Activated CD8-positive, alpha-beta T cell treated with anti-CD3 and anti-CD28 coated beads, Interleukin-2, amount 10 ng/mL, durations not matched to agents 7 days and 5 days (primary cell): ENCODE measurements around the gene CCDC178. TPM values are rescaled to one million over a fixed set of nuclear protein-coding genes. Genes with fewer than 3 reads are reported as not detected.

ENCODE experiments used
- ATAC-seq: fragments of 150-1000 bp; cut with Tn5 transposase; one replicate; pipeline ENCODE4 v1.10.0; 2021; ENCODE audit warnings: moderate library complexity
- CTCF ChIA-PET: fragments of 350-600 bp; sonication (Branson Sonifier 250); formaldehyde crosslinking; loops from one replicate; lab custom pipeline; 2021; ENCODE audit warnings: antibody characterized with exemption; lab: Charles Lee
- POLR2A ChIA-PET: fragments of 350-600 bp; sonication (Branson Sonifier 250); formaldehyde crosslinking; loops from one replicate; lab custom pipeline; 2021; ENCODE audit warnings: antibody characterized with exemption; lab: Charles Lee
- DNase-seq: peaks from one replicate; pipeline ENCODE4 v3.0.0-alpha.2; 2020
- H3K27ac Mint-ChIP-seq: one replicate; pipeline ENCODE4 v1.8.0; 2021; ENCODE audit warnings: mild to moderate bottlenecking, mixed read lengths
- H3K27me3 Mint-ChIP-seq: one replicate; pipeline ENCODE4 v1.8.0; 2021; ENCODE audit warnings: low read depth, mixed read lengths
- H3K36me3 Mint-ChIP-seq: one replicate; pipeline ENCODE4 v1.8.0; 2021; ENCODE audit warnings: low read depth, mixed read lengths
- H3K4me1 Mint-ChIP-seq: one replicate; pipeline ENCODE4 v1.8.0; 2021; ENCODE audit warnings: low read depth, mixed read lengths
- H3K4me3 Mint-ChIP-seq: one replicate; pipeline ENCODE4 v1.8.0; 2021; ENCODE audit warnings: mild to moderate bottlenecking, mixed read lengths
- H3K9me3 Mint-ChIP-seq: one replicate; pipeline ENCODE4 v1.8.0; 2022; ENCODE audit warnings: mixed read lengths; ENCODE audit not compliant: insufficient read depth
- total RNA-seq, 2 experiments: library from RNA; stranded (reverse); gene quantifications; one replicate each; pipeline ENCODE4 v1.2.3, GENCODE V29; 2021

The CCDC178 gene
- total RNA-seq, 2 experiments from 2014 or later, result not detected

DNA sequence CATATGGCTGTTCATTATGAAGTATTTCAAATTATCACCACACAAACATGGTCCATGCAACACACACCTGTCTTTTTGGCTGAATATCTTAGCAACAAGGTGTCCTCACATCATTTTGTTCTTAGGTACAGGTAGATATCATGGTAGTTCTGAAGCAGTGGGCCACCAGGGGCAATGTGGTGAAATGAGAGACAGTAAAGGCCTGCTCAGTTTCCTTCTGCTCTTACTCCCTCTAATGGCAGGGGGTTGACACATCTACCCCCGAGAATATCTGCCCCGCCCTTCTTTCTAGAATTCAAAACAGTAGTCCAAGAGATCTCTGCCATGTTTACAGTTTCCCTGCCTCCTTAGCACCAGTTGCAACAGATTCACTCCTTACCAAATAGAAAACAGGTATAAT, 520.7 kb downstream of the CCDC178 start:
- no peaks in the 10 kb centered on the region for H3K27me3 Mint-ChIP-seq
- no peak overlapping the region for H3K27ac Mint-ChIP-seq
- H3K9me3 Mint-ChIP-seq, result no peaks in the 10 kb centered on the region
- DNase-seq (no peak), ATAC-seq (no peak)
- no peak overlapping the region for H3K4me3 Mint-ChIP-seq
- CTCF ChIA-PET, result no interaction called here
- POLR2A ChIA-PET, result no interaction called here
- H3K36me3 Mint-ChIP-seq, result no peaks in the 10 kb centered on the region
- H3K4me1 Mint-ChIP-seq, result no peaks in the 10 kb centered on the region

DNA sequence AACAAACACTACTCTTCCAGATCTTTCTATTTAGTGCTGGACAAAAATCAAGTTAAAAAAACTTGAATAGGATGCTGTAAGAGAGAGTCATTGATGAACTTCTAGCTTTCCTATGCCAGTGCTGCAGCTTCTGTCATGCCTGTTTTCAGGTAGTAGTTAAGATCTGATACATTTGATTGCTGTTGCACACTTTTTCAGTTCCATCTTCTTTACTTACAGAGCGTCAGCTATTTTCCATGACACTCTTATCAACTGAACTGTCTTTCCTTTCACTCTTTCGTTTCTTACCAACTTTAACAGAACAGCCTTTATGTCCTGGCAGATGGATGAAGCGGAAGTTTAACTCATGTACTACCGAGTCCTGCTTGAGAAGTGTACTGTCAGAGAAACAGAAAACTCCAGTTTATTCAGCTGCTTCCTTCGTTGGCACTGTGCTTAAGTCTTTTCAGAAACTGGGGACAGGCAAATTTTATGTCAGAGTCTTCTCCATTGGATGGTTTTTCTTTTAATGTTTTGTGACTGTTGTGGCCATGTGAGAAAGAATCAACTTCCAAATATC, 521.8 kb downstream of the CCDC178 start:
- ChIA-PET POLR2A (no interaction called here), CTCF (no interaction called here)
- no peak for ATAC-seq
- no peak overlapping the region for H3K27ac Mint-ChIP-seq
- H3K4me1 Mint-ChIP-seq, result no peaks in the 10 kb centered on the region
- no peaks in the 10 kb centered on the region for H3K36me3 Mint-ChIP-seq
- DNase-seq, result no peak
- no peaks in the 10 kb centered on the region for H3K27me3 Mint-ChIP-seq
- H3K4me3 Mint-ChIP-seq, result no peak overlapping the region
- no peaks in the 10 kb centered on the region for H3K9me3 Mint-ChIP-seq

DNA sequence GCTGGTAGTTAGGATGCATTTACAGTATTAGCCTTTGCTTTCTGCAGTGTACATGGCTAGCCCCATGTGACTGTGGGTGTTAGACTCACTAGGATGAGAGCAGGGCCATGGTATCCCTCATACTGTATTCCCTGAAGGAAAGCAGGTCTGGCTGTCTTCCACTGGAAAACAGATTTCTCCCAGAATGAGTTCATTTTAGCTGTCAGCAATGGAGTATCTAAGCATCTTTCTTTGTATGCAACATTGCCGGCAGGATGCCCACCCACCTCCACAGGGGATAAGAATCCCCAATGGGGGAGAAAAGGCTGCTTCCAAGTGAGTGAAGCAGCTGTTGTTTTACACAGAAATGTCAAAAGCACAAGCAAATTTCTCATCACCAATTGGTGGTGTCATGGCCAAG, 525.0 kb downstream of the CCDC178 start:
- H3K9me3 Mint-ChIP-seq, result no peaks in the 10 kb centered on the region
- H3K4me1 Mint-ChIP-seq, result no peaks in the 10 kb centered on the region

DNA sequence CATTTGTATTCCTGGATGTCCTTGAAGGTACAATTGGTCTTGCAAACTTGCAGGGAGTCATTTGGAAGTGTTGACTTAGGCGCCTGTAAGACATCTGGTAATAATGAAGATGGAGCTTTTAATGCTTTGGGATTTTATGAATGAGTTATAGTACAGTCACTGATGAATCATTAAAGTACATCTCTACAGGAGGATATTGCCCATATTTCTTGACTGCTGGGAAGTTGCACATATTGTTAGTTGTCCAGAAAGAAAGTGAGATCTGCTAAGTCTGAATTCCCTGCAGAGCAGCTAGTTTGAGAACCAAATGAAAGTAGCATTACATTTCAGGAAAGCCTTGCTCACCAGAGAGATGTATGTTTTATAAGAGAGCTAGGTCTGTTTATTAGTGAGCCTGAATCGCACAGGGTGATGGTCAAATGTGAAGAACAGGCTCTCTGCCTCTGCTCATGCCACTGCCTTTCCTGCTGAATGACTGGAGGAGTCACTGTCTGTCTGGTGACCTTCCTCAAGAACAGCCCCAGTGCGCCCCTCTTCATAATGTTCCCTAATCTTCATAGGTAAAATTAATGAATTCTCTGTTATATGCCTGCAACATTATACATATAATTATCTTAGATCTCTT, 528.7 kb downstream of the CCDC178 start:
- no peak for ATAC-seq
- no peaks in the 10 kb centered on the region for H3K4me1 Mint-ChIP-seq
- no peaks in the 10 kb centered on the region for H3K36me3 Mint-ChIP-seq
- POLR2A ChIA-PET, result no interaction called here
- no peak for DNase-seq
- no peaks in the 10 kb centered on the region for H3K27me3 Mint-ChIP-seq
- no peaks in the 10 kb centered on the region for H3K9me3 Mint-ChIP-seq
- H3K27ac Mint-ChIP-seq, result no peak overlapping the region
- H3K4me3 Mint-ChIP-seq, result no peak overlapping the region
- CTCF ChIA-PET, result no interaction called here

More for the DNA sequence above, 525.0 kb downstream of the CCDC178 start:
- no peaks in the 10 kb centered on the region for H3K36me3 Mint-ChIP-seq
- no peak for DNase-seq
- H3K27me3 Mint-ChIP-seq, result no peaks in the 10 kb centered on the region
- no peak overlapping the region for H3K27ac Mint-ChIP-seq
- ATAC-seq, result no peak
- POLR2A ChIA-PET, result no interaction called here
- no peak overlapping the region for H3K4me3 Mint-ChIP-seq
- CTCF ChIA-PET, result no interaction called here

DNA sequence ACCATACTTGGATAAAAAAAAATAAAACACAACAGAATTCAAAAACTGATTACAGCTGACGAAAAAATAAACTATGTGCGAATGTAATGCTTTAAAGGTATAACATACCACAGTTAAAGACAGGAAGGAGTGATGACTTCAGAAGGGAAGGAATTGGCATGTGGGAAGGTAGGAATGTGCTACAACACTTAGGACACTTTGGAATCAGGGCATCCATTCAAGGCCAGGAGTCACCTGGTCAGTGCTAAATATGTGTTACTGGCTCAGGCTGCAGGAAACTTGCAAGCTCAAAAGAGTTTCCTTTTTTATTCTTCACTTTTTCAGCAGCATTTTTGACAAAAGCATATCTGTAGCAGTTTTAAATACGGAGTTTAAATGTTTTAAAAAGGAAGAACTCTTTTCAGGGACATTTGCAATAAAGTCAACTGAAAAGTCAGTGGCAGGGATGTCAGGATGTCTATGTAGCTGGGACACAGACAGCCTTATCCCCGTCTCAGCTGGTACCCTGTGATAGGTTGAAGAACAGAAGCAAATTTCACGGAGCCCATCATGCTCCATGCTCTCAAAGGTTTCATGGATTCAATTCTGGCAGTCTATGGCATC, 529.7 kb downstream of the CCDC178 start:
- no peaks in the 10 kb centered on the region for H3K27me3 Mint-ChIP-seq
- H3K4me3 Mint-ChIP-seq, result no peak overlapping the region
- no peaks in the 10 kb centered on the region for H3K9me3 Mint-ChIP-seq
- no peak for DNase-seq
- H3K36me3 Mint-ChIP-seq, result no peaks in the 10 kb centered on the region
- H3K4me1 Mint-ChIP-seq, result no peaks in the 10 kb centered on the region
- no peak overlapping the region for H3K27ac Mint-ChIP-seq
- ChIA-PET POLR2A (no interaction called here), CTCF (no interaction called here)
- ATAC-seq, result no peak

DNA sequence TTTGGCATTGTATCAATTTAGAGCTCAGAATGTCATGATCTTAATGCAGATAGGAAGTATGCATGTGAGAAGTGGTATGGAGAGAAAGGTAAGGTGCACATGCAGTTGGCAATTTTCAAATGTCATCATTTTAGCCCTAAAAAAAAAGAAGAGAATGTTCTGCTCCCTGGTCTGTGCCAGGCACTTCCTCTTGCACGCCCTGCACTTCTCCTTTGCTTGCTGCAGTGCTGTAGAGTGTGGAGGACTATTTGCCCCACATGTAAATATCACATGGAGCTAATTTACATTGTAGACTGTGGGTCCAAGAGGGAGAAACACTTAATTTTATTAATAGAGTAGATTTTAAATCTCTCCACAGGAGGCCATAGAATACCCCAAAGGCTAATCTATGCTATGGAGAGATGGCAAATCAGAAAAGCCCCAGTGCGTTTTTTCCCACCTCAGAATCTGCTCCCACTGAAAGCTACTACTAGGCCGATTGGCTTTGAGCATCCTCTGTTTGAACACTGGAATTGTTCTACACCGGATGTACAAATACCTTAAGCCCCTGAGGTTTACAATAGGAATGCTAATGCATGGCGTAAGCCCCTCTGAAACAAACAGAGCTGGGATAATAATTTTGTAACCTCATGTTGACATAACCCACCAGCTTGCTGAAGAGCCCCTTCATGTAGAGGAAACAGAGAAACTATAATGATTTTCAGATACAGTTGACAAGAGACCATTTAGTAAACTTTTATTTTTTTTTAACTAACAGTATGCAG, 530.5 kb downstream of the CCDC178 start:
- DNase-seq (no peak), ATAC-seq (no peak)
- H3K27me3 Mint-ChIP-seq, result no peaks in the 10 kb centered on the region
- ChIA-PET POLR2A (no interaction called here), CTCF (no interaction called here)
- H3K27ac Mint-ChIP-seq, result no peak overlapping the region
- no peak overlapping the region for H3K4me3 Mint-ChIP-seq
- no peaks in the 10 kb centered on the region for H3K4me1 Mint-ChIP-seq
- no peaks in the 10 kb centered on the region for H3K9me3 Mint-ChIP-seq
- H3K36me3 Mint-ChIP-seq, result no peaks in the 10 kb centered on the region

DNA sequence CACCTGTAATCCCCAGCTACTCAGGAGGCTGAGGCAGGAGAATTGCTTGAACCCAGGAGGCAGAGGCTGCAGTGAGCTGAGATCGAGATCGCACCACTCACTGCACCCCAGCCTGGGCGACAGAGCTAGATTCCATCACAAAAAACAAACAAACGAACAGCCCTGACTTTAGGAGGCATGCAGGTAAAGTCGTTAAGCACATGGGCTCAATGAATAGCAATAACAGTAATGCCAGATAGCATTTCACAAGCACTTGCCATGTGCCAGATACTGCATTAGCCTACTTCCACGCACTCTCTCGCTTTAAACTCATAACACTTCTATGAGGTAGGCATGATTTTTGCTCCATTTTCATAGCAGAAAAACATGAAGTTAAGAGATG, 532.1 kb downstream of the CCDC178 start:
- ChIA-PET CTCF (no interaction called here), POLR2A (no interaction called here)
- H3K4me3 Mint-ChIP-seq, result no peak overlapping the region
- no peaks in the 10 kb centered on the region for H3K4me1 Mint-ChIP-seq
- H3K9me3 Mint-ChIP-seq, result no peaks in the 10 kb centered on the region
- no peak for ATAC-seq
- no peaks in the 10 kb centered on the region for H3K36me3 Mint-ChIP-seq
- DNase-seq, result no peak
- H3K27ac Mint-ChIP-seq, result no peak overlapping the region
- no peaks in the 10 kb centered on the region for H3K27me3 Mint-ChIP-seq

DNA sequence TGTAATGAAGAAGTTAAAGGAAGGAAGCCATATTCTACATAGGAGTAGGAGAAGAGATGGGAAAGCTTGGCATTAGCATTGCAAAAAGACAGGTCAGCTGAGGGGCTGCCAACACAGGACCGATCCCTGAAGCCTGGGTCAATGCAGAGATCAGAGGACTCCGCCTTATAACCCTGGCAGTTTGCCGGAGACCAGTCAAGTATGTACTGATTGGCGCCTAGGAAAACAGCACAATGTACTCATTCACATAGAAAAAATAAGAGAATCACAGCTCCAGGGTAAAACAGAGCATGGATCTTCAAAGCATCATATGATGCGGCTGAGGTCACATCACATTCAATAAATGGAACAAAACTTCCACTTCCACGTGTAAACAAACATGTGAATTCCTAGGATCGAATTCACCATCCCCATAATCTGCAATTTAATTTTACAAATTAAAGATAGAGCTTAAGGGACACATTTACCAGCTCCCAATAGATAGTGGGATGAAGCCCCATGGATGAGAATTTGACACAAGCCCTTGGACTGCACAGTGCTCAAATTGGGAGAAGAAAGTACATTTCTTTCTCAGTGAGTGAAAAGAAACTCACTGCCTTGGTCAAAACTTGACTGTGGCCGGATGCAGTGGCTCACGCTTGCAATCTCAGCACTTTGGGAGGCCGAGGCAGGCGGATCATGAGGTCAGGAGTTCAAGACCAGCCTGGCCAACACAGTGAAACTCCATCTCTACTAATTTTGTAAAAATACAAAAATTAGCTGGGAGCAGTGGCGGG, 532.7 kb downstream of the CCDC178 start:
- ATAC-seq (no peak), DNase-seq (no peak)
- H3K4me1 Mint-ChIP-seq, result no peaks in the 10 kb centered on the region
- no peaks in the 10 kb centered on the region for H3K9me3 Mint-ChIP-seq
- POLR2A ChIA-PET, result no interaction called here
- CTCF ChIA-PET, result no interaction called here
- H3K4me3 Mint-ChIP-seq, result no peak overlapping the region
- H3K27ac Mint-ChIP-seq, result no peak overlapping the region
- H3K36me3 Mint-ChIP-seq, result no peaks in the 10 kb centered on the region
- H3K27me3 Mint-ChIP-seq, result no peaks in the 10 kb centered on the region

DNA sequence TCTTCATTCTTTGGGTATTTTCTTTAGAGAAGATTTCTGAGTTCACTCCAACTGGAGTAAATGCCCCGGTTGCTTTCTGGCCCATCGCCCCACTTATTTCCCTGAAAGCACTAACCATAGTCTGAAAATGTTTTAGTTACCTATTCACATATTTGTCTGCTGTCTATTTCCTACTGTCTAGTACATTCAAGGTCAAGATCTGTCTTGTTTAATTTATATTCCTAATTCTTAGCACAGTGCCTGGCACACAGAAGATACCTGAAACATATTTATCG, 533.3 kb downstream of the CCDC178 start:
- no peak overlapping the region for H3K4me3 Mint-ChIP-seq
- no peak overlapping the region for H3K27ac Mint-ChIP-seq
- H3K27me3 Mint-ChIP-seq, result no peaks in the 10 kb centered on the region
- no peaks in the 10 kb centered on the region for H3K36me3 Mint-ChIP-seq
- H3K9me3 Mint-ChIP-seq, result no peaks in the 10 kb centered on the region
- ChIA-PET CTCF (no interaction called here), POLR2A (no interaction called here)
- no peak for ATAC-seq
- no peaks in the 10 kb centered on the region for H3K4me1 Mint-ChIP-seq
- no peak for DNase-seq

DNA sequence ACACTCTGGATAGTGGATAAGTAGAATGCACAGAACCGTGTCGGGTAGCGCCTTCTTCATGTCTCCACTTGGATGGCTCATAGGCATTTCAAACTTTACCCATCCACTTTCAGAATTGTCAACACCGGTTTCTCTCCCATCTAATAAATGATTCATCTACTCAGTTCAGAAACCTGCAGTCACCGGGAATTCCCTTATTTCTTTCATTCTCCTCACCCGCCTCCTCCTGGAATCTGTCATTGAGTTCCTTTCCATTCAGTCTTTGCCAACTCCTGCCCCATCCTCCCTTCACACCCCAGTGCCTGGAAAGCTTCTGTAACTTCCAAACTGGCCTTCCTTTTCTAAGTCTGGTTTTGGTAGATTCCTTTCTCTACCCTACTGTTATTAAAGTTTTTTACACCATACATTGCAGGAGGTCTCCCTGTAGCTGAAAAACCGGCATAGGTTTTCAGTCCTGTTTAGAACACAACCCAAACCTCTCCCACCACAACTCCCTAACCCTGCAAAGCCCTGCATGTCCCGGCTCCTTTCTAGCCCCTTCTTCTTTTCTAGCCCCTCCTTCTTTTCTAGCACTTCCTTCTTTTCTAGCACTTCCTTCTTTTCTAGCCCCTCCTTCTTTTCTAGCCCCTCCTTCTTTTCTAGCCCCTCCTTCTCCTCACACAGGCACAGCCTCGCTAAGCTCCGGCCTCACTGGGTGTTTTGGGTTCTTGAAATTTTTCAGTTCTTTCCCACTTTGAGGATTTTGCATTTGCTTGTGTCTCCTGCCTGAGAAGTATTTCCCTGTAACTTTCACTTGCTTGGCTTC, 533.8 kb downstream of the CCDC178 start:
- H3K36me3 Mint-ChIP-seq, result no peaks in the 10 kb centered on the region
- no peak for DNase-seq
- POLR2A ChIA-PET, result no interaction called here

DNA sequence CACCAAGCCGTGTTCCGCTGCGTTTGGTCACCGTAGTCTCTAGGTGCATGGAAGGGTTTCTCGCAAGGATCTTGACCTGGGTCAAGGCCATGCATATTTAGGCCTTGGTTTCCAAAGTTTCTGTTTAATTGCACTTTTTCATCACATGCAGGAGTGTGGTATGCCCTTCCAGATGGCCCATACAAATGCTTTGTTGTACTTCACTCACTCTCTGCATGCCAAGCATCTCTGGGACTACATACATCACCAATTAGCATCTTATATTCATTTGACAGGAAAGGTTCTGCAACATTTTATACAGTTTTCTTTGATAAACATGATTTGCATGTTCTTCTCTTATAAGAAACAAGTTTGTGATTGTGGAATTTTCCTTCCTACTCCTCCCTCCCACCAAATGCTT, 534.9 kb downstream of the CCDC178 start:
- Mint-ChIP-seq H3K4me3 (no peak overlapping the region), H3K9me3 (no peaks in the 10 kb centered on the region), H3K4me1 (no peaks in the 10 kb centered on the region), H3K36me3 (no peaks in the 10 kb centered on the region), H3K27ac (no peak overlapping the region), H3K27me3 (no peaks in the 10 kb centered on the region)
- ChIA-PET CTCF (no interaction called here), POLR2A (no interaction called here)
- ATAC-seq (no peak), DNase-seq (no peak)

More for the DNA sequence above, 533.8 kb downstream of the CCDC178 start:
- H3K9me3 Mint-ChIP-seq, result no peaks in the 10 kb centered on the region
- H3K27ac Mint-ChIP-seq, result no peak overlapping the region
- H3K4me3 Mint-ChIP-seq, result no peak overlapping the region
- no peak for ATAC-seq
- H3K4me1 Mint-ChIP-seq, result no peaks in the 10 kb centered on the region
- CTCF ChIA-PET, result no interaction called here
- no peaks in the 10 kb centered on the region for H3K27me3 Mint-ChIP-seq
